ENCODE results near the gene PLEK. TPM values are rescaled to one million over a fixed set of nuclear protein-coding genes. Genes with fewer than 3 reads are reported as not detected.

The PLEK gene
- total and polyA plus RNA-seq, 2 donors (not counting 1 experiment from before 2014, with no cell fraction given): not detected

DNA sequence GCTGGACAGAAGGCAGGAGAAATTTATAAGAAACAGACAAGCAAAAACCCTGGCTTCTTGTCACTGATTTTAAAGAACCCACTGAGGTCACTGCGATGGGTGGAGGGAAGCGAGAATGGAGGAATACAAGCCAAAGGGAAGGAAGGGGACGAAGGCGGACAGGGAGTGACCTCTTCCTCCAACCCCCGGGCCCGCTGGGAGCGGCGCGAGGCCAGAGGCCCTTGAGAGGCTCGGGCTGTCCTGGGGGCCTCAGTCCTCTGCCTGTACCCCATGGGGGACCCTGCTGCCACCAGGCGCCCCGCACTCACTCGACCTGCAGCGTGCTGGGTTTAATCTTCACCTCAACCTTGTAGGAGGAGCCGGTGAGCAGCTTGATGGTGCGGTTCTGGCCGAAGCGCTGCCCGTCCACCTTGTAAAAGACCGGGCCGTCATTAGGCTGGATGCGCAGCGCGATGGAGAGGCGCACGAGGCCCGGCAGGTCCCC is 46.1 kb upstream of the PLEK start:
- peak overlapping the region; percentile 94 for H3K27ac ChIP-seq (ENCODE audit: insufficient read depth, low read length)
- H3K4me2 ChIP-seq (ENCODE audit: extremely low read depth, insufficient read depth, low read length): peak overlapping the region; percentile 97
- H3K4me1 ChIP-seq (ENCODE audit: control insufficient read depth, extremely low read depth, insufficient read depth, low read length): no peaks in the 10 kb centered on the region
- no peaks in the 10 kb centered on the region for H3K27me3 ChIP-seq (ENCODE audit: control insufficient read depth, insufficient read depth, low read length)
- TF ChIP-seq, protein P1, sequence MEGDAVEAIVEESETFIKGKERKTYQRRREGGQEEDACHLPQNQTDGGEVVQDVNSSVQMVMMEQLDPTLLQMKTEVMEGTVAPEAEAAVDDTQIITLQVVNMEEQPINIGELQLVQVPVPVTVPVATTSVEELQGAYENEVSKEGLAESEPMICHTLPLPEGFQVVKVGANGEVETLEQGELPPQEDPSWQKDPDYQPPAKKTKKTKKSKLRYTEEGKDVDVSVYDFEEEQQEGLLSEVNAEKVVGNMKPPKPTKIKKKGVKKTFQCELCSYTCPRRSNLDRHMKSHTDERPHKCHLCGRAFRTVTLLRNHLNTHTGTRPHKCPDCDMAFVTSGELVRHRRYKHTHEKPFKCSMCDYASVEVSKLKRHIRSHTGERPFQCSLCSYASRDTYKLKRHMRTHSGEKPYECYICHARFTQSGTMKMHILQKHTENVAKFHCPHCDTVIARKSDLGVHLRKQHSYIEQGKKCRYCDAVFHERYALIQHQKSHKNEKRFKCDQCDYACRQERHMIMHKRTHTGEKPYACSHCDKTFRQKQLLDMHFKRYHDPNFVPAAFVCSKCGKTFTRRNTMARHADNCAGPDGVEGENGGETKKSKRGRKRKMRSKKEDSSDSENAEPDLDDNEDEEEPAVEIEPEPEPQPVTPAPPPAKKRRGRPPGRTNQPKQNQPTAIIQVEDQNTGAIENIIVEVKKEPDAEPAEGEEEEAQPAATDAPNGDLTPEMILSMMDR (conservative IDR thresholded peaks at IDR 0.05 in 1 of 2, IDR thresholded peaks at IDR 0.05 in 1 of 2; ENCODE audit: low read depth in 1 of 2, low read length in 2 of 2): no peak
- TF ChIP-seq EZH2 (IDR thresholded peaks at IDR 0.05; ENCODE audit: low read length, missing control alignments): no peak
- no peaks in the 10 kb centered on the region for H3K36me3 ChIP-seq (ENCODE audit: control insufficient read depth, insufficient read depth, low read length)
- peak overlapping the region; percentile 92 for H2AFZ ChIP-seq (ENCODE audit: low read length)
- no peaks in the 10 kb centered on the region for H4K20me1 ChIP-seq (ENCODE audit: control insufficient read depth, extremely low read depth, insufficient read depth, low read length)
- H3K9ac ChIP-seq (ENCODE audit: insufficient read depth, low read length): peak overlapping the region; percentile 85
- peak in 1 of 2 donors; percentile 17 for DNase-seq (ENCODE audit: low read depth in 2 of 2)
- H3K4me3 ChIP-seq (replicated peaks in 1 of 4; ENCODE audit: control extremely low read depth in 1 of 4, insufficient read depth in 1 of 4, low read depth in 3 of 4, low read length in 4 of 4): peak overlapping the region; percentile 80 to 84 (median 84)
- H3K9me3 ChIP-seq (ENCODE audit: control insufficient read depth, insufficient read depth, low read depth, low read length): no peaks in the 10 kb centered on the region
- H3K79me2 ChIP-seq (ENCODE audit: control insufficient read depth, insufficient read depth, low read length): peaks cover 27% of the 10 kb centered on the region

DNA sequence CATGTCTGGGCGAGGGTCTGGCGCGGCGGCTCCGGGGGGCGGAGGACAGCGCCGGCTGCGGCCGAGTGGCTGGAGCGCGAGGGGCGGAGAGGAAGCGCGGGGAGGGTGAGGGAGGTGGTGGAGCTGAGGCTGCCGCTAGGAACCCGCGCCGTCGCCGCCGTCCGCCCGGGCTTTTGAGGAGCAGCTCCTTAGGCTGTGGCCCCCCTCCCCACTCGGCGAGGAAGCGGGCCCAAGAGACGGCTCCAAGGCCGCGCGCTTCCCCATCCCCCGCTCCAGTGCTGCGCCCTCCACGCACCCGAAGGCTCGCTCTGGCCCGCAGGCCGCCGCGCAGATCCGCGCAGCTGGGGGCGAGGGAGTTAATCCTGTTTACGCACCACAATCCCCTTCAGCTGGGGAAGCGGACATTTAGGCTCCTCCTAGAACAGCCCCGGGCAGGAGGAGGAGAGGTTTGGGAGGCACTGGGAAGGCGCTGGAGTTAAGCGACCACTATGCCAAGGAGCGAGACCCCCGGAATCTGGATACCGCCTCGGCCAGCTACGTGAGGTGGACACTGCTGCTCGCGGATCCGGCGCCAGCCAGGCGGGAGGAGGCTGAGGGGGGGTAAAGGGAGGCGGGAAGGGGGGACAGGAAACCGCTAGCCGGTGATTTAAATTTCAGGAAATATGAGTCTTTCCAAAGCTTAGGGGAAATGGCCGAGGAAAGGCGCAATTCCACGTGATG is 45.5 kb upstream of the PLEK start, which contains the start of gene CNRIP1:
Gene CNRIP1, minus strand, starts transcription at position 552 of the 720 bp plus-strand sequence. Its CDS starts 549 bp downstream, at position 3.
- H3K27ac ChIP-seq (ENCODE audit: insufficient read depth, low read length): peak within 1 kb of the TSS; percentile 94
- no peaks in the 10 kb centered on the region for H3K27me3 ChIP-seq (ENCODE audit: control insufficient read depth, insufficient read depth, low read length)
- H3K4me1 ChIP-seq (ENCODE audit: control insufficient read depth, extremely low read depth, insufficient read depth, low read length): no peaks in the 10 kb centered on the region
- H2AFZ ChIP-seq (ENCODE audit: low read length): peak within 1 kb of the TSS; percentile 92
- H3K9ac ChIP-seq (ENCODE audit: insufficient read depth, low read length): peak within 1 kb of the TSS; percentile 85
- DNase-seq (ENCODE audit: low read depth in 2 of 2): peak; percentile 77 to 85
- TF ChIP-seq, protein P1 (conservative IDR thresholded peaks at IDR 0.05 in 1 of 2, IDR thresholded peaks at IDR 0.05 in 1 of 2; ENCODE audit: low read depth in 1 of 2, low read length in 2 of 2): no peak
- no peak for TF ChIP-seq EZH2 (IDR thresholded peaks at IDR 0.05; ENCODE audit: low read length, missing control alignments)
- peak within 1 kb of the TSS; percentile 80 to 84 (median 84) for H3K4me3 ChIP-seq (replicated peaks in 1 of 4; ENCODE audit: control extremely low read depth in 1 of 4, insufficient read depth in 1 of 4, low read depth in 3 of 4, low read length in 4 of 4)
- H3K79me2 ChIP-seq (ENCODE audit: control insufficient read depth, insufficient read depth, low read length): peaks cover 27% of the 10 kb centered on the region
- H3K36me3 ChIP-seq (ENCODE audit: control insufficient read depth, insufficient read depth, low read length): no peaks in the 10 kb centered on the region
- peak within 1 kb of the TSS; percentile 97 for H3K4me2 ChIP-seq (ENCODE audit: extremely low read depth, insufficient read depth, low read length)
- H4K20me1 ChIP-seq (ENCODE audit: control insufficient read depth, extremely low read depth, insufficient read depth, low read length): no peaks in the 10 kb centered on the region
- H3K9me3 ChIP-seq (ENCODE audit: control insufficient read depth, insufficient read depth, low read depth, low read length): no peaks in the 10 kb centered on the region

DNA sequence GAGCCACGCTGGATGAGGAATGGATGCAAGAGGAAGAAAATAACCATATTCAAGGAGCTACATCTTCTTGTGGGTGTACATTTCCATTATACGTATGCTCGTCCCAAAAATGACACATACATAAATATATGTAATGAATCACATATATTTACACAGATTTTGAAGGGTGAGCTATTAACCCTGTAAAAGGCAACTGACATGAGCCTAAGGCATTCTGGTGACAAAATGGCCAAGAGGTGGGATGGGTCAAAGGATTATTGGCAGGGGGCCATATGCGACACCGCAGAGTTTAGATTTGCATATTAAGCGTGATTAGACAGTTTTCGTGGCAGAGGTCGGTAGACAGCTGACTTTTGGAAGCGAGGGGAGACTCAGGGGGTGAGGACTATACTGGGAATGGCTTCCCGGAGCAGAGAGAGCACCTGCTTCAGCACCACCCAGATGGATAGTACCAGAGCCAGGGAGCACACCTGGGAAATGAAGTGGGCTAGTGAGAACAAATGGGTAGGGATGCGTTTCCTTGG is 44.9 kb upstream of the PLEK start:
- Histone ChIP-seq H3K9ac (ENCODE audit: insufficient read depth, low read length) (peak overlapping the region; percentile 85), H4K20me1 (ENCODE audit: control insufficient read depth, extremely low read depth, insufficient read depth, low read length) (no peaks in the 10 kb centered on the region), H2AFZ (ENCODE audit: low read length) (peak overlapping the region; percentile 92), H3K4me2 (ENCODE audit: extremely low read depth, insufficient read depth, low read length) (peak overlapping the region; percentile 97), H3K9me3 (ENCODE audit: control insufficient read depth, insufficient read depth, low read depth, low read length) (no peaks in the 10 kb centered on the region), H3K27ac (ENCODE audit: insufficient read depth, low read length) (peak overlapping the region; percentile 94), H3K36me3 (ENCODE audit: control insufficient read depth, insufficient read depth, low read length) (no peaks in the 10 kb centered on the region), H3K4me1 (ENCODE audit: control insufficient read depth, extremely low read depth, insufficient read depth, low read length) (no peaks in the 10 kb centered on the region), H3K79me2 (ENCODE audit: control insufficient read depth, insufficient read depth, low read length) (peaks cover 27% of the 10 kb centered on the region), H3K4me3 (replicated peaks in 1 of 4; ENCODE audit: control extremely low read depth in 1 of 4, insufficient read depth in 1 of 4, low read depth in 3 of 4, low read length in 4 of 4) (peak overlapping the region; percentile 80 to 84 (median 84)), H3K27me3 (ENCODE audit: control insufficient read depth, insufficient read depth, low read length) (no peaks in the 10 kb centered on the region)
- peak in 1 of 2 donors; percentile 20 for DNase-seq (ENCODE audit: low read depth in 2 of 2)
- TF ChIP-seq, protein P1 (conservative IDR thresholded peaks at IDR 0.05 in 1 of 2, IDR thresholded peaks at IDR 0.05 in 1 of 2; ENCODE audit: low read depth in 1 of 2, low read length in 2 of 2): no peak
- no peak for TF ChIP-seq EZH2 (IDR thresholded peaks at IDR 0.05; ENCODE audit: low read length, missing control alignments)

Data from fibroblast of lung (primary cell).